Body of pancreas (tissue), 4 donors: ENCODE measurements around the gene CROT.

Source experiments
- POLR2A ChIP-seq, 3 donors: fragments of 450-650 bp; IDR thresholded peaks; one replicate each; pipeline ENCODE4 v1.6.1; 2016; ENCODE audit warnings: antibody characterized with exemption in 3 of 3, mild to moderate bottlenecking in 2 of 3
- TF ChIP-seq, protein P1 (sequence below), 7 experiments: fragments of 450-650 bp in 4 of 7; fragments of 200-600 bp in 3 of 7; sonication (generic) in 3 of 7; IDR thresholded peaks; one replicate each; pipeline ENCODE4 v1.5.1; 2016 to 2019; ENCODE audit warnings: antibody characterized with exemption in 7 of 7

DNA sequence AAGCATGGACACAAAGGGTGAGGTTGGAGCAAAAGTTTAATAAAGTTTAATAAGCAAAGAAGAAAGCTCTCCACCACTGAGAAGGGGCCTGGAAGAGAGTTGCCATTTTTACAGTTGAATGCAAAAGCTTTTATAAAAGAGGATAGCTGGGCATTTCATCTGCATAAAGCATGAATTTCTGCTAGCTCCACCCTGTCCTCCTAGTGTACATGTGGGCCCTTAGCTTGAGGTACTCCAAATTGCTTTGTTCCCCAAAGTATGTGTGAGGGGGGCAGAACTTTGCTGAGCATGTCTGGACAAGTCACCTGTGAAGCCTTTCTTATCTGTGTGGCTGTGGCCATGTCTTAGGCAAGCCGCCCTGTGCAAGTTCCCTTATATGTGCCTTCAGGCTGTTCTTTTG, 22.6 kb upstream of the CROT start:
- TF ChIP-seq, protein P1, sequence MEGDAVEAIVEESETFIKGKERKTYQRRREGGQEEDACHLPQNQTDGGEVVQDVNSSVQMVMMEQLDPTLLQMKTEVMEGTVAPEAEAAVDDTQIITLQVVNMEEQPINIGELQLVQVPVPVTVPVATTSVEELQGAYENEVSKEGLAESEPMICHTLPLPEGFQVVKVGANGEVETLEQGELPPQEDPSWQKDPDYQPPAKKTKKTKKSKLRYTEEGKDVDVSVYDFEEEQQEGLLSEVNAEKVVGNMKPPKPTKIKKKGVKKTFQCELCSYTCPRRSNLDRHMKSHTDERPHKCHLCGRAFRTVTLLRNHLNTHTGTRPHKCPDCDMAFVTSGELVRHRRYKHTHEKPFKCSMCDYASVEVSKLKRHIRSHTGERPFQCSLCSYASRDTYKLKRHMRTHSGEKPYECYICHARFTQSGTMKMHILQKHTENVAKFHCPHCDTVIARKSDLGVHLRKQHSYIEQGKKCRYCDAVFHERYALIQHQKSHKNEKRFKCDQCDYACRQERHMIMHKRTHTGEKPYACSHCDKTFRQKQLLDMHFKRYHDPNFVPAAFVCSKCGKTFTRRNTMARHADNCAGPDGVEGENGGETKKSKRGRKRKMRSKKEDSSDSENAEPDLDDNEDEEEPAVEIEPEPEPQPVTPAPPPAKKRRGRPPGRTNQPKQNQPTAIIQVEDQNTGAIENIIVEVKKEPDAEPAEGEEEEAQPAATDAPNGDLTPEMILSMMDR (IDR thresholded peaks at IDR 0.05): no peak
- no peak for TF ChIP-seq POLR2A (IDR thresholded peaks at IDR 0.05)
